ENCODE measurements around the gene FBN2. TPM values are rescaled to one million over a fixed set of nuclear protein-coding genes. Genes with fewer than 3 reads are reported as not detected.

The FBN2 gene
- total RNA-seq, 1 experiment from 2014 or later: 0.31 TPM

DNA sequence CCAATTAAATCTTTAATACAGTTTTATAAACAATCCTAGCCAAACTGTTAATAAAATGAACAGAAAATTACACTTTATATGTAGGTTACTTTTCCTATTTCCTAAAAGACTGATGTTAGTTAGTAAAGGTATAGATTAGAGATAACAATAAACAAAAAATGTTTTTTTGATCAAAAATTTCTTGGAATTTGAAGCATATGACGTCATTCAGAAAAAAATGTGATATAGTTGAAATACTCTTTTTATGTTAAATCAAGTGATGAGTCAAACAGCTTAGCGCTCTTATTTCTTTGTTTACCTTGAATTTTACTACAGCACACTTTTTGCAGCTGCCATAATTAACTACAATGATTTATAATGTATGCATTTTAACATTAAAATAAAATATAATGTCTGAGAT is 258.7 kb downstream of the FBN2 start:
- Mint-ChIP-seq H3K4me1 (ENCODE audit: low read depth, unreplicated experiment) (peaks cover 8% of the 10 kb centered on the region), H3K27me3 (ENCODE audit: unreplicated experiment) (no peaks in the 10 kb centered on the region), H3K9me3 (ENCODE audit: low read depth, unreplicated experiment) (no peaks in the 10 kb centered on the region), H3K27ac (ENCODE audit: unreplicated experiment) (no peak overlapping the region), H3K4me3 (ENCODE audit: low read depth, unreplicated experiment) (no peak overlapping the region), H3K36me3 (ENCODE audit: insufficient read depth, unreplicated experiment) (no peaks in the 10 kb centered on the region)
- no peak for DNase-seq
- no TSS peak for BruUV-seq (replicated peaks)
- intact Hi-C loops (cut with micrococcal nuclease; ENCODE audit: unreplicated experiment): no loop called here
- TF ChIP-seq, protein P1, sequence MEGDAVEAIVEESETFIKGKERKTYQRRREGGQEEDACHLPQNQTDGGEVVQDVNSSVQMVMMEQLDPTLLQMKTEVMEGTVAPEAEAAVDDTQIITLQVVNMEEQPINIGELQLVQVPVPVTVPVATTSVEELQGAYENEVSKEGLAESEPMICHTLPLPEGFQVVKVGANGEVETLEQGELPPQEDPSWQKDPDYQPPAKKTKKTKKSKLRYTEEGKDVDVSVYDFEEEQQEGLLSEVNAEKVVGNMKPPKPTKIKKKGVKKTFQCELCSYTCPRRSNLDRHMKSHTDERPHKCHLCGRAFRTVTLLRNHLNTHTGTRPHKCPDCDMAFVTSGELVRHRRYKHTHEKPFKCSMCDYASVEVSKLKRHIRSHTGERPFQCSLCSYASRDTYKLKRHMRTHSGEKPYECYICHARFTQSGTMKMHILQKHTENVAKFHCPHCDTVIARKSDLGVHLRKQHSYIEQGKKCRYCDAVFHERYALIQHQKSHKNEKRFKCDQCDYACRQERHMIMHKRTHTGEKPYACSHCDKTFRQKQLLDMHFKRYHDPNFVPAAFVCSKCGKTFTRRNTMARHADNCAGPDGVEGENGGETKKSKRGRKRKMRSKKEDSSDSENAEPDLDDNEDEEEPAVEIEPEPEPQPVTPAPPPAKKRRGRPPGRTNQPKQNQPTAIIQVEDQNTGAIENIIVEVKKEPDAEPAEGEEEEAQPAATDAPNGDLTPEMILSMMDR (IDR thresholded peaks at IDR 0.05; ENCODE audit: unreplicated experiment): no peak
- CTCF ChIA-PET: interaction anchor here (0.7 kb wide), 1 partner anchor 15 kb away, joined by 3 read pairs; no protein-coding TSS in a partner anchor

DNA sequence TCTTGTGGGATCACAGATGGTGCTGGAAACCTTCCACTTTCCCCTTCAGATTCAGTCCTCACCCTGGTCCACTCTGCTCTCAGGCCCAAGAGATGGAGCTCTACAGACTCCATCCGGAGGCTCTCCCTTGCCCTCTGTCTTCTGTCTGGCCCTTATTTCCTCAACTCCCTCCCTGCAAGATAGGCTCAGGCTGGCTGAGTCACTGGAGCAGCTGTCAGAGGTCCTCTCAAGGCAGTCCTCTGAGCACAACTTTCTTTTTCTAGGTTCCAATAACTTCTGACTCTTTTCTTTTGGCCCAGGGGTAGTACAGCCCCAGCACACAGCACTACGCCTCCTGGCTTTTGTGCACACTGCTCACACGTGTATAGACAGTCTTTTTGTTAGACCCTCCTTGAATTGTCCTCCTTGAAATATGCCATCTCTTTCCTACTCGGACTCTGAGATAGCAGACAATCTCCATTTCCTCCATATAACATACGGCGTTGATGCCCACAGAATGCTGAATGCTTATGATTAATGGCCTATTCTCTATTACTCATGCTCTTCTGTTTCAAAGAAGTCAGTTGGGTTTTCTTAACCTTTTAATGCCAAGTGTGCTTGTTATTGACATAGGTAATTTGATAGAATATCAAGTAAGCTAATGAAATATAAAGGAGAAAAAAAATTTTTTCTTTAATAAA is 261.4 kb downstream of the FBN2 start:
- CTCF ChIA-PET: no interaction called here
- no peak overlapping the region for H3K4me3 Mint-ChIP-seq (ENCODE audit: low read depth, unreplicated experiment)
- H3K4me1 Mint-ChIP-seq (ENCODE audit: low read depth, unreplicated experiment): peaks cover 8% of the 10 kb centered on the region
- no peak for DNase-seq
- no TSS peak for BruUV-seq (replicated peaks)
- H3K27ac Mint-ChIP-seq (ENCODE audit: unreplicated experiment): no peak overlapping the region
- TF ChIP-seq, protein P1 (IDR thresholded peaks at IDR 0.05; ENCODE audit: unreplicated experiment): no peak
- H3K9me3 Mint-ChIP-seq (ENCODE audit: low read depth, unreplicated experiment): no peaks in the 10 kb centered on the region
- no peaks in the 10 kb centered on the region for H3K36me3 Mint-ChIP-seq (ENCODE audit: insufficient read depth, unreplicated experiment)
- H3K27me3 Mint-ChIP-seq (ENCODE audit: unreplicated experiment): no peaks in the 10 kb centered on the region
- intact Hi-C loops (cut with micrococcal nuclease; ENCODE audit: unreplicated experiment): no loop called here

DNA sequence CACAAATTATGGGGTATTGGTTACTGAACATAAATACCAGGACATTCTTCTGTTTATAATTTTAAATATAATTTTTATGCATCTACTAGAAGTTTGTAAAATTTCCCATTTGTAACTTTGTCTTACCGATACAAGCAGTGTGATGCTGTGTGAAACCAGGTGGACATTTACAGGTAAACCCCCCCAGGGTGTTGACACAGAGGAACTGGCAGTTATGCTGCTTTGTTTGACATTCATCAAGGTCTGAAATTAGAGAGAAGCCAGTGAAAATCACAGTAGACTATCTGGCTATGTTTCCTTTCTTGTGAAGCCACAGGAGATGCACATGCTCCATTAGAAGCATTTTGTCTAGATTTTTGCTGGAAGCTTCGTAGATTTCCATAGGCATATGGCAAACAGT is 263.6 kb downstream of the FBN2 start:
- Mint-ChIP-seq H3K27me3 (ENCODE audit: unreplicated experiment) (no peaks in the 10 kb centered on the region), H3K4me1 (ENCODE audit: low read depth, unreplicated experiment) (peaks cover 8% of the 10 kb centered on the region), H3K4me3 (ENCODE audit: low read depth, unreplicated experiment) (no peak overlapping the region), H3K36me3 (ENCODE audit: insufficient read depth, unreplicated experiment) (no peaks in the 10 kb centered on the region), H3K9me3 (ENCODE audit: low read depth, unreplicated experiment) (no peaks in the 10 kb centered on the region), H3K27ac (ENCODE audit: unreplicated experiment) (no peak overlapping the region)
- TF ChIP-seq, protein P1 (IDR thresholded peaks at IDR 0.05; ENCODE audit: unreplicated experiment): no peak
- no TSS peak for BruUV-seq (replicated peaks)
- DNase-seq: no peak
- intact Hi-C loops (cut with micrococcal nuclease; ENCODE audit: unreplicated experiment): no loop called here
- CTCF ChIA-PET: no interaction called here

DNA sequence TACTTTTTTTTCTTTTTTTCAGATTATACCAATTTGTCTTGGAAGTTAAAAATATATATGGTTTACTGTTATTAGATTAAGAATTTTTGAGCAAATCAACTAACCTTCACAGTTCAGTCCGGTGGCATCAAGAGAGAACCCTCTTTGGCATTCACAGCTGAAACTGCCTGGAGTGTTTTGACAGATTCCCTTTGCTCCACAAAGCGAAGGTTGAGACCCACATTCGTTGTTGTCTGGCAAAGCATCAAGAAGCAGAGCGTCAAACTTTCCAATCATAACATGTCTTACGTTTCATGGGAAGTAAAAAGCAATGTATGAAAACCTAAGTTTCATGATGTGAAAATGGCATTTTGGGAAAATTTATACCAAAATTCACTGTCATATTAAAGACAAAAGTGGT is 264.3 kb downstream of the FBN2 start:
- Mint-ChIP-seq H3K4me3 (ENCODE audit: low read depth, unreplicated experiment) (no peak overlapping the region), H3K4me1 (ENCODE audit: low read depth, unreplicated experiment) (peaks cover 8% of the 10 kb centered on the region), H3K27ac (ENCODE audit: unreplicated experiment) (no peak overlapping the region), H3K36me3 (ENCODE audit: insufficient read depth, unreplicated experiment) (no peaks in the 10 kb centered on the region), H3K27me3 (ENCODE audit: unreplicated experiment) (no peaks in the 10 kb centered on the region), H3K9me3 (ENCODE audit: low read depth, unreplicated experiment) (no peaks in the 10 kb centered on the region)
- CTCF ChIA-PET: interaction anchor here (0.7 kb wide), 1 partner anchor 532 kb away, joined by 3 read pairs; no protein-coding TSS in a partner anchor
- no TSS peak for BruUV-seq (replicated peaks)
- TF ChIP-seq, protein P1 (IDR thresholded peaks at IDR 0.05; ENCODE audit: unreplicated experiment): no peak
- intact Hi-C loops (cut with micrococcal nuclease; ENCODE audit: unreplicated experiment): no loop called here
- no peak for DNase-seq
